ENCODE results near the gene SLC6A8. TPM values are rescaled to one million over a fixed set of nuclear protein-coding genes. Genes with fewer than 3 reads are reported as not detected.

The SLC6A8 gene
- total RNA-seq, 1 donor from 2014 or later, result 57.9 TPM

- H3K4me3 ChIP-seq (ENCODE audit: insufficient read depth, low read depth, low read length), result no peak overlapping the region
- peaks cover 28% of the 10 kb centered on the region for H4K20me1 ChIP-seq (ENCODE audit: insufficient read depth, low read length)
- Mint-ChIP-seq H3K36me3 (ENCODE audit: low read depth, unreplicated experiment) (peaks cover 6% of the 10 kb centered on the region), H3K27me3 (ENCODE audit: low read depth, unreplicated experiment) (no peaks in the 10 kb centered on the region), H3K4me1 (ENCODE audit: low read depth, unreplicated experiment) (peaks cover 7% of the 10 kb centered on the region), H3K9me3 (ENCODE audit: unreplicated experiment) (no peaks in the 10 kb centered on the region), H3K27ac (ENCODE audit: unreplicated experiment) (no peak overlapping the region), H3K4me3 (ENCODE audit: unreplicated experiment) (no peak overlapping the region)
- TF ChIP-seq EZH2 (IDR thresholded peaks at IDR 0.05; ENCODE audit: insufficient read depth, low read length), result no peak
- no peak overlapping the region for H3K27ac ChIP-seq (ENCODE audit: low read depth, low read length)
- no peak for FAIRE-seq
- no peaks in the 10 kb centered on the region for H3K9me3 ChIP-seq (ENCODE audit: insufficient read depth, low read depth, low read length)
- no peak overlapping the region for H3K4me2 ChIP-seq (ENCODE audit: low read length)
- peaks cover 6% of the 10 kb centered on the region for H3K4me1 ChIP-seq (ENCODE audit: insufficient read depth, low read length)
- no peaks in the 10 kb centered on the region for H3K27me3 ChIP-seq (ENCODE audit: insufficient read depth, low read length)
- H3K79me2 ChIP-seq (ENCODE audit: insufficient read depth, low read length), result peaks cover 24% of the 10 kb centered on the region
- H3K9ac ChIP-seq (ENCODE audit: low read length), result no peak overlapping the region
- H2AFZ ChIP-seq (ENCODE audit: low read depth, low read length), result no peak overlapping the region
- H3K36me3 ChIP-seq (ENCODE audit: insufficient read depth, low read length), result peaks cover 18% of the 10 kb centered on the region
- DNase-seq (ENCODE audit: low read depth), result no peak
Observed at GRCh38 chrX:153717445-153717844, 29.7 kb downstream of the SLC6A8 start.

- Mint-ChIP-seq H3K9me3 (ENCODE audit: unreplicated experiment) (no peaks in the 10 kb centered on the region), H3K27ac (ENCODE audit: unreplicated experiment) (no peak overlapping the region), H3K27me3 (ENCODE audit: low read depth, unreplicated experiment) (no peaks in the 10 kb centered on the region), H3K4me3 (ENCODE audit: unreplicated experiment) (no peak overlapping the region), H3K36me3 (ENCODE audit: low read depth, unreplicated experiment) (peaks cover 4% of the 10 kb centered on the region), H3K4me1 (ENCODE audit: low read depth, unreplicated experiment) (peaks cover 5% of the 10 kb centered on the region)
- H3K27me3 ChIP-seq (ENCODE audit: insufficient read depth, low read length), result no peaks in the 10 kb centered on the region
- H3K27ac ChIP-seq (ENCODE audit: low read depth, low read length), result no peak overlapping the region
- no peak for FAIRE-seq
- H3K79me2 ChIP-seq (ENCODE audit: insufficient read depth, low read length), result peaks cover 38% of the 10 kb centered on the region
- TF ChIP-seq EZH2 (IDR thresholded peaks at IDR 0.05; ENCODE audit: insufficient read depth, low read length) (no peak), CTCF (IDR thresholded peaks at IDR 0.05; ENCODE audit: insufficient read depth, low read depth, low read length) (no peak)
- H3K9me3 ChIP-seq (ENCODE audit: insufficient read depth, low read depth, low read length), result no peaks in the 10 kb centered on the region
- H3K9ac ChIP-seq (ENCODE audit: low read length), result no peak overlapping the region
- H3K4me2 ChIP-seq (ENCODE audit: low read length), result no peak overlapping the region
- H3K4me1 ChIP-seq (ENCODE audit: insufficient read depth, low read length), result peaks cover 14% of the 10 kb centered on the region
- no peak overlapping the region for H3K4me3 ChIP-seq (ENCODE audit: insufficient read depth, low read depth, low read length)
- peaks cover 18% of the 10 kb centered on the region for H3K36me3 ChIP-seq (ENCODE audit: insufficient read depth, low read length)
- H2AFZ ChIP-seq (ENCODE audit: low read depth, low read length), result no peak overlapping the region
- peaks cover 31% of the 10 kb centered on the region for H4K20me1 ChIP-seq (ENCODE audit: insufficient read depth, low read length)
- no peak for DNase-seq (ENCODE audit: low read depth)
Observed at GRCh38 chrX:153719238-153719637, 31.5 kb downstream of the SLC6A8 start.

GRCh38 chrX:153719701-153720100 lies 32.0 kb downstream of the SLC6A8 start:
- no peaks in the 10 kb centered on the region for H3K27me3 Mint-ChIP-seq (ENCODE audit: low read depth, unreplicated experiment)
- Histone ChIP-seq H3K9me3 (ENCODE audit: insufficient read depth, low read depth, low read length) (no peaks in the 10 kb centered on the region), H3K36me3 (ENCODE audit: insufficient read depth, low read length) (peaks cover 13% of the 10 kb centered on the region), H3K4me3 (ENCODE audit: insufficient read depth, low read depth, low read length) (no peak overlapping the region), H3K4me2 (ENCODE audit: low read length) (no peak overlapping the region), H3K79me2 (ENCODE audit: insufficient read depth, low read length) (peaks cover 38% of the 10 kb centered on the region), H3K9ac (ENCODE audit: low read length) (no peak overlapping the region), H3K27me3 (ENCODE audit: insufficient read depth, low read length) (no peaks in the 10 kb centered on the region), H3K4me1 (ENCODE audit: insufficient read depth, low read length) (peaks cover 14% of the 10 kb centered on the region), H2AFZ (ENCODE audit: low read depth, low read length) (no peak overlapping the region), H4K20me1 (ENCODE audit: insufficient read depth, low read length) (peaks cover 31% of the 10 kb centered on the region), H3K27ac (ENCODE audit: low read depth, low read length) (no peak overlapping the region)
- FAIRE-seq, result no peak
- H3K4me1 Mint-ChIP-seq (ENCODE audit: low read depth, unreplicated experiment), result peaks cover 3% of the 10 kb centered on the region
- H3K27ac Mint-ChIP-seq (ENCODE audit: unreplicated experiment), result no peak overlapping the region
- peaks cover 4% of the 10 kb centered on the region for H3K36me3 Mint-ChIP-seq (ENCODE audit: low read depth, unreplicated experiment)
- no peak for DNase-seq (ENCODE audit: low read depth)
- H3K9me3 Mint-ChIP-seq (ENCODE audit: unreplicated experiment), result no peaks in the 10 kb centered on the region
- H3K4me3 Mint-ChIP-seq (ENCODE audit: unreplicated experiment), result no peak overlapping the region
- TF ChIP-seq EZH2 (IDR thresholded peaks at IDR 0.05; ENCODE audit: insufficient read depth, low read length), result no peak
- no peak for TF ChIP-seq CTCF (IDR thresholded peaks at IDR 0.05; ENCODE audit: insufficient read depth, low read depth, low read length)
